SJCRH30 (cell line): ENCODE data around the gene RIMOC1. TPM values are rescaled to one million over a fixed set of nuclear protein-coding genes. Genes with fewer than 3 reads are reported as not detected.
A peak's percentile ranks its signal among the peaks of the same experiment; 100 is the strongest.
"Not testable (repeated sequence)": the region's sequence is repeated elsewhere in the genome, so short reads cannot be mapped to it uniquely, and the experiment has no call there.

Experiments
- DNase-seq, 2 experiments: peaks; one replicate each; pipeline ENCODE4 v3.0.0-alpha.2; 2015 to 2020
- H3K27ac ChIP-seq: fragments of 250-450 bp; sonication (Bioruptor Pico); 2 replicates; pipeline ENCODE4 v1.5.1; 2020; ENCODE audit warnings: mild to moderate bottlenecking, moderate library complexity
- H3K27me3 ChIP-seq: fragments of 250-450 bp; sonication (Bioruptor Pico); 2 replicates; pipeline ENCODE4 v1.5.1; 2020; ENCODE audit warnings: mild to moderate bottlenecking, moderate library complexity
- H3K36me3 ChIP-seq: fragments of 250-450 bp; sonication (Bioruptor Pico); 2 replicates; pipeline ENCODE4 v1.5.1; 2020; ENCODE audit warnings: mild to moderate bottlenecking, moderate library complexity
- H3K4me1 ChIP-seq: fragments of 250-450 bp; sonication (Bioruptor Pico); 2 replicates; pipeline ENCODE4 v1.5.1; 2020; ENCODE audit warnings: mild to moderate bottlenecking, moderate library complexity
- H3K4me3 ChIP-seq: fragments of 250-450 bp; sonication (Bioruptor Pico); 2 replicates; pipeline ENCODE4 v1.5.1; 2020; ENCODE audit warnings: mild to moderate bottlenecking, moderate library complexity
- H3K9me3 ChIP-seq: fragments of 250-450 bp; sonication (Bioruptor Pico); replicated peaks from 2 replicates; pipeline ENCODE4 v1.5.1; 2020; ENCODE audit warnings: mild to moderate bottlenecking, moderate library complexity
- total RNA-seq: library from RNA; depleted of rRNA; stranded (reverse); fragments of >200 nt; shearing (Covaris generic); gene quantifications from 2 replicates; pipeline ENCODE4 v1.2.3, GENCODE V29; 2014

RIMOC1 gene
- total RNA-seq, 1 experiment from 2014 or later, result 44.7 TPM

DNA sequence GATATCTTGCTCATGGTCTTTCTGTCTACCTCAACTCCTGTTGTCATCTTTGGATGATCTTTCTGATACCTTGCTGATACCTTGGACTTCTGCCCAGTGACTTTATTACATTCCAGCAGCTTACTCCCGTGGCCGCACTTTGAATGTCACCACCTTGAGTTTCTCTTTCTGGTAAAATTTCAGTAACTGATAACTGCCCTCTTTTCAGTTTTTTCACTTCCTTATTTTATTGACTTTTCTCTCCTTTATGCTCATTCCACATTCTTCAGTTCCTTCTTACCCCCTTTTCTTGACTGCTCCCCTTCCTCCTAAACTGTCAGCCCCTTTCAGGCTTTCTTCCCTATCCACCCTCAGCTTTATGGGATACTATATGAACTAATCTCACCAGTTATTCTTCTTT, 14.0 kb downstream of the RIMOC1 start:
- no peak for DNase-seq
- Histone ChIP-seq H3K36me3 (peaks cover 63% of the 10 kb centered on the region), H3K27me3 (no peaks in the 10 kb centered on the region), H3K4me1 (no peaks in the 10 kb centered on the region), H3K4me3 (no peak overlapping the region), H3K9me3 (no peaks in the 10 kb centered on the region), H3K27ac (no peak overlapping the region)

- H3K9me3 ChIP-seq, result no peaks in the 10 kb centered on the region
- no peak for DNase-seq
- H3K4me3 ChIP-seq, result no peak overlapping the region
- no peak overlapping the region for H3K27ac ChIP-seq
- H3K4me1 ChIP-seq, result no peaks in the 10 kb centered on the region
- H3K36me3 ChIP-seq, result peaks cover 51% of the 10 kb centered on the region
- no peaks in the 10 kb centered on the region for H3K27me3 ChIP-seq
These were observed 17.0 kb downstream of the RIMOC1 start for GRCh38 chr5:41921166-41921565.

- H3K27me3 ChIP-seq, result no peaks in the 10 kb centered on the region
- no peaks in the 10 kb centered on the region for H3K9me3 ChIP-seq
- DNase-seq, result no peak
- no peak overlapping the region for H3K27ac ChIP-seq
- no peak overlapping the region for H3K4me3 ChIP-seq
- peaks cover 44% of the 10 kb centered on the region for H3K36me3 ChIP-seq
- H3K4me1 ChIP-seq, result no peaks in the 10 kb centered on the region
These were observed 17.7 kb downstream of the RIMOC1 start for GRCh38 chr5:41921874-41922273.

DNA sequence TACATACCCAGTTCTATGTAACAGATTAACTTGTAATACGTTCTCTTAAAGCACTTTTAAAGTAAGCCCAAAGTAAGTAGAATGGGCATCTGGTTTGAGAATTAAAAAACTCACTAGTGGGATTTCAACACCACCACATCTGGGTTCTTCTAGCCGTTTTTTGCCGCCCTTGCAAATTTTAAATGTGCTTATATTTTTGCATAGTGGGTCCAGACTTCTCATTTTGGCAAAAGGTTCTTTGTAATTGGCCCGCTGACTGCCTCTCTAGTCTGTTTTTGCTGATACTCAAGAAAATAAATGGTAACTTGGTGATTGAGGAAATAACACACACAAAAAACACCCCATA, 20.4 kb downstream of the RIMOC1 start:
- no peaks in the 10 kb centered on the region for H3K9me3 ChIP-seq
- peak overlapping the region; percentile 87 for H3K27ac ChIP-seq
- DNase-seq, result no peak
- H3K4me3 ChIP-seq, result peak overlapping the region; percentile 68
- H3K4me1 ChIP-seq, result no peaks in the 10 kb centered on the region
- no peaks in the 10 kb centered on the region for H3K27me3 ChIP-seq
- peaks cover 24% of the 10 kb centered on the region for H3K36me3 ChIP-seq

DNA sequence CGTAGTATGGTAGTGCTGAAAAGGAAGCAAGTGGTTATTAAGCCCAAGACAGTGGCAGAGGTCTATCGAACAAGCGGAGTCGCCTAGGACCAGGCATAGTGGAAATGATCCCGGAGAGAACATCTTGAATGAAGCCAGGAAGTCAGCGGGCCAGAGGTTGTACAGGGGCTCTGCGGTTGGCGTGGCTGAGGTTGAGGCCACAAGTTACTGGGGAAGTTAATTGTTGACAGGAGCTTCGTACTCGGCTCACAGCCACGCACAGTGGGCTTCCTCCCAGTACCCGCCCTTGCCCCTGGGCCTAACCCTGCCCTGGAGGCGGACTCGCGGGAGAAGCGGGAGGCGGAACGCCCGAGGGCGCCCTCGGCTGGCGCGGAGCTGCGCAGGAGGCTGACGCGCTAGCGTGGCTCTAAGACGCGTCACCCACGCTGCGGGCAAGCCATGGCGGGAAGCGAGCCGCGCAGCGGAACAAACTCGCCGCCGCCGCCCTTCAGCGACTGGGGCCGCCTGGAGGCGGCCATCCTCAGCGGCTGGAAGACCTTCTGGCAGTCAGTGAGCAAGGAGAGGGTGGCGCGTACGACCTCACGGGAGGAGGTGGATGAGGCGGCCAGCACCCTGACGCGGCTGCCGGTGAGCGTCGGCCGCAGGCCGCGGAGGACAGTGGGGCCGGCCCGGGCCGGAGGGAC, 20.9 kb downstream of the RIMOC1 start, which contains the start of gene FBXO4:
Gene FBXO4 (plus strand): TSS at position 410 of the 683 bp plus-strand sequence. CDS start 29 bp downstream, at position 439.
- Histone ChIP-seq H3K36me3 (peaks cover 19% of the 10 kb centered on the region), H3K4me1 (no peaks in the 10 kb centered on the region), H3K4me3 (peak within 1 kb of the TSS; percentile 68), H3K9me3 (no peaks in the 10 kb centered on the region), H3K27ac (peak within 1 kb of the TSS; percentile 87), H3K27me3 (no peaks in the 10 kb centered on the region)
- peak; percentile 81 to 83 for DNase-seq

DNA sequence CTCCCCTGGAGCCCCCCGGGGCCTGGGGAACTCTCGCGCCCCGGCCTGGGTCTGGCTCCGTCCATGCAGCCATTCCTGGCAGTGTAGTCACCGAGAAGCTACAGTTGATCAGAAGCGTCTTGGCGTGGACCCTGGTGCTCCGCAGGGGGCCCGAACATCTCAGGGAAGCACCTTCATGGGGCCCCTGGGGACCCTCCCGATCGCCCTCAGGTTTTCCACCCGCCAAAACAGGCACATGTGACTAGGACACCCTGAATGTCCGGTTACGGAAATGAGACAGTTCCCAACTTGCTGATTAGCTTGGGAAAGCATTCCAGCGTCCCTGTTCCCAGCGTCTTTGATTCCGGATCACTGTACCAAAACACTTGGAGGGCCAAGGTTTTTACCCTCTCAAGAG, 21.4 kb downstream of the RIMOC1 start:
- H3K27ac ChIP-seq, result peak overlapping the region; percentile 87
- peak; percentile 33 to 50 for DNase-seq
- H3K27me3 ChIP-seq, result no peaks in the 10 kb centered on the region
- H3K36me3 ChIP-seq, result peaks cover 13% of the 10 kb centered on the region
- H3K9me3 ChIP-seq, result no peaks in the 10 kb centered on the region
- peak overlapping the region; percentile 68 for H3K4me3 ChIP-seq
- H3K4me1 ChIP-seq, result no peaks in the 10 kb centered on the region

DNA sequence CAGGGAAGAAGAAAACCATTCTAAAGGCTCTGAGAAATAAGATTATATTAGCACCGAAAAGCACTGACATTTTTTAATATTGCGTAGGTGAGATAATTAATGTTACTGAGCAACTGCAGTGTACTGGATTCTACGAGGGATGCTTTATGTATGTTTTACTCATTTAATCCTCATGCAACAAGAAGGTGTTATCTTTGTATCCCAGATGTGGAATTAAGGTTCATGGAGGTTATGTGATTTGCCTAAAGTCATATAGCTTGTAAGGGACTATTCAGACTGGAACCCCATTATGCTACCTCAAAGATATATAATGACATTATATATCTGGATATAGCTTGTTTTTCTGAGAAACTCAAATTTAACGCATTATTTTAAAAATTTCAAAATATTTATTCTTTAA, 23.5 kb downstream of the RIMOC1 start:
- H3K4me1 ChIP-seq, result no peaks in the 10 kb centered on the region
- no peaks in the 10 kb centered on the region for H3K9me3 ChIP-seq
- no peak overlapping the region for H3K4me3 ChIP-seq
- no peak for DNase-seq
- peaks cover 6% of the 10 kb centered on the region for H3K36me3 ChIP-seq
- no peak overlapping the region for H3K27ac ChIP-seq
- no peaks in the 10 kb centered on the region for H3K27me3 ChIP-seq

DNA sequence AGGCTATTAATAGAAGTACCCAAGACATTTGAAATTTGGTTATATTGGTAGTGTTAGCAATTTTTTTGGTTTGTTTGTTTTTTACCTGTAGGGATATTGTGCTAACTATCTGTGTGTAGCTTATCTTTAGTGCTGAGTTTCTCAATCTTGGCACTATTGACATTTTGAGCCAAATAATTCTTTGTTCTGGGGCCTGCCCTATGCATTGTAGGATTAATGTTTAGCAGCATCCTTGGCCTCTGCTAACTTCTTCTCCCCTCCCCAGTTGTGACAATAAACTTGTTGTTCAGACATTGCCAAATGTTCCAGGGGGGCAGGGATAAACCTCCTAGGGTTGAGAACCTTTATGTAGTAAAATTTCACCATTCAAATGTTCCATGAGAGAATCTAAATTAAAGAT, 24.9 kb downstream of the RIMOC1 start:
- Histone ChIP-seq H3K27me3 (no peaks in the 10 kb centered on the region), H3K27ac (no peak overlapping the region), H3K36me3 (no peaks in the 10 kb centered on the region), H3K4me1 (no peaks in the 10 kb centered on the region), H3K4me3 (no peak overlapping the region), H3K9me3 (no peaks in the 10 kb centered on the region)
- no peak for DNase-seq

GRCh38 chr5:41932770-41933169, 28.6 kb downstream of the RIMOC1 start:
- no peaks in the 10 kb centered on the region for H3K9me3 ChIP-seq
- H3K4me1 ChIP-seq, result no peaks in the 10 kb centered on the region
- no peak overlapping the region for H3K4me3 ChIP-seq
- DNase-seq, result no peak
- H3K27ac ChIP-seq, result no peak overlapping the region
- H3K36me3 ChIP-seq, result no peaks in the 10 kb centered on the region
- H3K27me3 ChIP-seq, result no peaks in the 10 kb centered on the region

GRCh38 chr5:41935544-41935943, 31.4 kb downstream of the RIMOC1 start:
- no peaks in the 10 kb centered on the region for H3K9me3 ChIP-seq
- H3K4me1 ChIP-seq, result no peaks in the 10 kb centered on the region
- H3K4me3 ChIP-seq, result no peak overlapping the region
- H3K36me3 ChIP-seq, result no peaks in the 10 kb centered on the region
- no peak overlapping the region for H3K27ac ChIP-seq
- no peak for DNase-seq
- no peaks in the 10 kb centered on the region for H3K27me3 ChIP-seq

DNA sequence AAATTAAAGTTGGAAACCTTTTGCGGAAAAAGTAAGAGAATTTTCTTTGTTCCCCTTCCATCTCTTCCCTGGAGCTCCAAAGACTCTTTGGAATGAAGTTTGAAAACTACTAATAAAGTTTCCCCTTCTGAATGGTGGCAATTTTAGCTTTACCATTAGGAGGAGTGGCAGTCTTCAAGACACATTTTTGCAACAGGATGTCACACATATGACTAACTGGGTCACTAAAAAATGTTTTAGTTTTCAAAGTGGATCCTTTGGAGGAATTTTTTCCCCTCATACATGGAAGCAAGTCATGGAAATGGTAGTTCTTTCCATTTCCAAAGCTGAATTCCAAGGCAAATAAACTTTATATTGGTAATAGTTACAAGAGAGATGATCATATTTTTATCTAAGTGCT, 36.5 kb downstream of the RIMOC1 start:
- no peak overlapping the region for H3K27ac ChIP-seq
- H3K4me3 ChIP-seq, result no peak overlapping the region
- H3K4me1 ChIP-seq, result no peaks in the 10 kb centered on the region
- DNase-seq, result no peak
- no peaks in the 10 kb centered on the region for H3K27me3 ChIP-seq
- no peaks in the 10 kb centered on the region for H3K36me3 ChIP-seq
- no peaks in the 10 kb centered on the region for H3K9me3 ChIP-seq

DNA sequence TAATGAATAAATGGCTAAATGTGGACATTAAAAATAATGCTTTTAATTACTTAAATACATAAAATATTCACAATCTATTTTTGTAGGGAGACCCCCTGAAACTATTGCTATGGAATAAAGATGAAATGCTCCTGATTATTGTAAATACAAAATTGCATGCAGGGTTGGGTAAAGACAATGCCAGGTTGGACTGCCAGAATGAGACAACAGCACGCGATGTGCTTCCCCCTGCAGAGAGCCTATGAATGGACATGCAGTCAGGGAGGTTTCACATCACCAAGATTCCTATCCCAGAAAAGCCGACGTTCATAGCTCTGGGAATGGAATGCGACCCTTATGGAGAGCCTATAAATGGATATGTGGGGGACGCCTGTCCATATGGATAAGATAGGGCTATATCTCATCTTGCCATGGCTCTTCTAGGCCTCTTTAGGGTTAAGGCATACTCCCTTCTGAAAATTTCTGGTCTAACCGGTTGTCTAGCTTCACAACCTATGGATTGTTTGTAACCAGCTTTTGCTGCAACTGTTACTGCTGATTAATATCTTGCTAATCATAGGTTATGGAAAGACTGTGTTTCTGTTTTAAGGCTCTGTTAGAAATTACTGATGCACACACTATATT, 41.3 kb downstream of the RIMOC1 start:
- H3K27me3 ChIP-seq, H3K9me3 ChIP-seq, H3K4me3 ChIP-seq, H3K27ac ChIP-seq, H3K4me1 ChIP-seq, H3K36me3 ChIP-seq, DNase-seq: not testable (repeated sequence)

DNA sequence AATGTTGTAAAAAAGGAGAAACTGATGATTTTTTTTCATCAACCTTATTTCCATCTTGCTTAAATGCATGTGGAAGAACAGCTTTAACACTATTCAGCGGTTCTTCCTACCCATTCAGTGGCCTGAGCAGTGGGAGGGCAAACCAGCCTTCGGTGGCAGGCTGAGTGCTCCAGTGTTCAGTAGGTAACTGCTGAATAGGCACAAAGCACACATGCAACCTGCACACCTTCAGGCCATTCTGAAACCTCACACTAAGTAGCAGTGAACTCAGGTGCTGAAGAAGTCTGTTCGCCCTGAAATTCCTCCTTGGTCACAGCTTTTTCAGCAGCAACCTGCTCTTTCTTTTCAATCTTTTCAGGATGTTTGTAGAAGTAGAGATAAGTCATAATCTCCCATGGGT, 47.1 kb downstream of the RIMOC1 start:
- H3K4me1 ChIP-seq, result no peaks in the 10 kb centered on the region
- H3K27ac ChIP-seq, result no peak overlapping the region
- H3K9me3 ChIP-seq, result 0 out of 2 replicates have a peak, but pooled peaks cover 2% of the 10 kb centered on the region
- no peak overlapping the region for H3K4me3 ChIP-seq
- H3K27me3 ChIP-seq, result no peaks in the 10 kb centered on the region
- DNase-seq, result no peak
- no peaks in the 10 kb centered on the region for H3K36me3 ChIP-seq
